ENCODE data around the gene DYNC1I1.

Gene DYNC1I1

GRCh38 chr7:95925236-95925635 lies 152.9 kb downstream of the DYNC1I1 start:
- Histone ChIP-seq H3F3A (ENCODE audit: insufficient read depth) (no peaks in the 10 kb centered on the region), H3K27me3 (ENCODE audit: low read length) (no peaks in the 10 kb centered on the region), H2AFZ (ENCODE audit: low read depth, low read length, severe bottlenecking) (no peak overlapping the region), H3K36me3 (ENCODE audit: low read length) (no peaks in the 10 kb centered on the region), H3K9ac (ENCODE audit: low read length) (no peak overlapping the region), H3K9me2 (replicated peaks; ENCODE audit: insufficient read depth, low read length) (no peaks in the 10 kb centered on the region), H3K27ac (ENCODE audit: low read depth, low read length) (no peak overlapping the region), H4K20me1 (ENCODE audit: low read depth, low read length) (no peaks in the 10 kb centered on the region), H3K4me2 (ENCODE audit: low read depth, low read length, poor library complexity, severe bottlenecking) (no peak overlapping the region), H3K4me3 (ENCODE audit: insufficient read depth, low read length, poor library complexity, severe bottlenecking) (no peak overlapping the region), H3K9me3 (ENCODE audit: insufficient read depth, low read length) (no peaks in the 10 kb centered on the region), H3K79me2 (ENCODE audit: insufficient read depth, low read length) (no peaks in the 10 kb centered on the region)
- TF ChIP-seq EZH2phosphoT487 (conservative IDR thresholded peaks at IDR 0.05; ENCODE audit: low read length) (no peak), CTCF (IDR thresholded peaks at IDR 0.05; ENCODE audit: insufficient read depth, low read length, poor library complexity, severe bottlenecking) (no peak)

- no peak overlapping the region for H3K4me2 ChIP-seq (ENCODE audit: low read depth, low read length, poor library complexity, severe bottlenecking)
- no peaks in the 10 kb centered on the region for H3K9me3 ChIP-seq (ENCODE audit: insufficient read depth, low read length)
- H2AFZ ChIP-seq (ENCODE audit: low read depth, low read length, severe bottlenecking) = no peak overlapping the region
- no peak overlapping the region for H3K27ac ChIP-seq (ENCODE audit: low read depth, low read length)
- no peaks in the 10 kb centered on the region for H3K27me3 ChIP-seq (ENCODE audit: low read length)
- H3K9me2 ChIP-seq (replicated peaks; ENCODE audit: insufficient read depth, low read length) = no peaks in the 10 kb centered on the region
- TF ChIP-seq CTCF (IDR thresholded peaks at IDR 0.05; ENCODE audit: insufficient read depth, low read length, poor library complexity, severe bottlenecking) = no peak
- no peak for TF ChIP-seq EZH2phosphoT487 (conservative IDR thresholded peaks at IDR 0.05; ENCODE audit: low read length)
- H3F3A ChIP-seq (ENCODE audit: insufficient read depth) = no peaks in the 10 kb centered on the region
- H3K36me3 ChIP-seq (ENCODE audit: low read length) = no peaks in the 10 kb centered on the region
- H4K20me1 ChIP-seq (ENCODE audit: low read depth, low read length) = no peaks in the 10 kb centered on the region
- no peak overlapping the region for H3K9ac ChIP-seq (ENCODE audit: low read length)
- no peak overlapping the region for H3K4me3 ChIP-seq (ENCODE audit: insufficient read depth, low read length, poor library complexity, severe bottlenecking)
- no peaks in the 10 kb centered on the region for H3K79me2 ChIP-seq (ENCODE audit: insufficient read depth, low read length)
Measured at GRCh38 chr7:95925971-95926370, 153.6 kb downstream of the DYNC1I1 start.

GRCh38 chr7:95927756-95928155 lies 155.4 kb downstream of the DYNC1I1 start:
- H3K4me2 ChIP-seq (ENCODE audit: low read depth, low read length, poor library complexity, severe bottlenecking) = no peak overlapping the region
- H2AFZ ChIP-seq (ENCODE audit: low read depth, low read length, severe bottlenecking) = no peak overlapping the region

More at GRCh38 chr7:95927756-95928155, 155.4 kb downstream of the DYNC1I1 start:
- no peak for TF ChIP-seq EZH2phosphoT487 (conservative IDR thresholded peaks at IDR 0.05; ENCODE audit: low read length)
- no peak for TF ChIP-seq CTCF (IDR thresholded peaks at IDR 0.05; ENCODE audit: insufficient read depth, low read length, poor library complexity, severe bottlenecking)
- Histone ChIP-seq H3K9me2 (replicated peaks; ENCODE audit: insufficient read depth, low read length) (no peaks in the 10 kb centered on the region), H3K79me2 (ENCODE audit: insufficient read depth, low read length) (no peaks in the 10 kb centered on the region), H3F3A (ENCODE audit: insufficient read depth) (no peaks in the 10 kb centered on the region), H3K4me3 (ENCODE audit: insufficient read depth, low read length, poor library complexity, severe bottlenecking) (no peak overlapping the region), H3K27me3 (ENCODE audit: low read length) (no peaks in the 10 kb centered on the region), H3K27ac (ENCODE audit: low read depth, low read length) (no peak overlapping the region), H3K9ac (ENCODE audit: low read length) (no peak overlapping the region), H3K9me3 (ENCODE audit: insufficient read depth, low read length) (no peaks in the 10 kb centered on the region), H4K20me1 (ENCODE audit: low read depth, low read length) (no peaks in the 10 kb centered on the region), H3K36me3 (ENCODE audit: low read length) (no peaks in the 10 kb centered on the region)
